Astrocyte of the cerebellum (primary cell): ENCODE data around the gene ZC2HC1C.

Experiments used
- DNase-seq: peaks from one replicate; pipeline ENCODE4 v3.0.0-alpha.2; 2011; ENCODE audit warnings: low read depth
- H3K4me3 ChIP-seq: 2 replicates; pipeline ENCODE4 v1.5.1; 2011; ENCODE audit warnings: mild to moderate bottlenecking, low read depth, low read length, moderate library complexity
- in situ Hi-C: cut with HindIII; loops from 2 replicates; pipeline ENCODE4 v1.10.0; 2017; ENCODE audit warnings: low sequenced_read_pairs
- TF ChIP-seq, protein P1 (sequence below): IDR thresholded peaks from 2 replicates; pipeline ENCODE4 v1.5.1; 2012; ENCODE audit warnings: low read length, low read depth, moderate library complexity, mild to moderate bottlenecking; ENCODE audit errors: missing control alignments

The ZC2HC1C gene

DNA sequence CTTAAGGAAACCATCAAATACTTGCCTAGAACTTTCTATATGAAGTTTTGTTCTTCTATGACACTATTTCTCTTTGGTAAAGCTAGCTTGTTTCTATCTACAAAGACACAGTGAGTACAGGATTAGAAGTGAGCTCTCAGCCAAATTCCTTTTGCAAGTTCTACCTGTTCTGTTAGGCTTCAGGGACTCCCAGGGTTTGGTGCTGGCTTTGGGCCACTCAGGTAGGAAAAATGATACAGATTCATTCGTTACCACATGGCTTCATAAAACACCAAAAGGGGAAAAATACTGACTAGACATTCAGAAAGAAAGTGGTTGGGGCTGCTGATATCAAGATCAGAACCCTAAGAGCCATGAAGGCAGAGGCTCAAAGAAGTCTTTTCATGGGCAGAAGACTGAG is 13.8 kb downstream of the ZC2HC1C start:
- DNase-seq: no peak
- in situ Hi-C loops: loop anchor here (25.0 kb wide), 1 partner anchor 171 kb away; the partner anchor contains the start of gene RPS6KL1
- TF ChIP-seq, protein P1, sequence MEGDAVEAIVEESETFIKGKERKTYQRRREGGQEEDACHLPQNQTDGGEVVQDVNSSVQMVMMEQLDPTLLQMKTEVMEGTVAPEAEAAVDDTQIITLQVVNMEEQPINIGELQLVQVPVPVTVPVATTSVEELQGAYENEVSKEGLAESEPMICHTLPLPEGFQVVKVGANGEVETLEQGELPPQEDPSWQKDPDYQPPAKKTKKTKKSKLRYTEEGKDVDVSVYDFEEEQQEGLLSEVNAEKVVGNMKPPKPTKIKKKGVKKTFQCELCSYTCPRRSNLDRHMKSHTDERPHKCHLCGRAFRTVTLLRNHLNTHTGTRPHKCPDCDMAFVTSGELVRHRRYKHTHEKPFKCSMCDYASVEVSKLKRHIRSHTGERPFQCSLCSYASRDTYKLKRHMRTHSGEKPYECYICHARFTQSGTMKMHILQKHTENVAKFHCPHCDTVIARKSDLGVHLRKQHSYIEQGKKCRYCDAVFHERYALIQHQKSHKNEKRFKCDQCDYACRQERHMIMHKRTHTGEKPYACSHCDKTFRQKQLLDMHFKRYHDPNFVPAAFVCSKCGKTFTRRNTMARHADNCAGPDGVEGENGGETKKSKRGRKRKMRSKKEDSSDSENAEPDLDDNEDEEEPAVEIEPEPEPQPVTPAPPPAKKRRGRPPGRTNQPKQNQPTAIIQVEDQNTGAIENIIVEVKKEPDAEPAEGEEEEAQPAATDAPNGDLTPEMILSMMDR: no peak
- H3K4me3 ChIP-seq: no peak overlapping the region

DNA sequence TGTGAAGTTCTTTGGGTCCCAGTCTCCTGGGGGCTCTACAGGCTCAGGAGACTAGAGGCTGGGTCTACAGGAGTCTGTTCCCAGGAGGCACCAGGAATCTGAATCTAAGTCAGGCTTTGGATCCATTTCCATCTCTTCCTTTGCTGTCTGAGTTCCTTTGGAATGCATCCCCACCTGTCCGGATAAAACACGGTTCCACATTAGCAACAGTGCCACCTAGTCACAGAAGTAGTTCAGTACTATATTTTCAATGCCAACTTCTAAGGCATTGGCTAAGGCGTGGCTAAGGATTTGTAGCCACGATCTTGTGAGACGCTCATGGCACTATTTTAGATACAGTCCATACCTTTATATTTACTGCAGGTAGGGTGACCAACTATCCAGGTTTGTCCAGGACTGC is 15.1 kb downstream of the ZC2HC1C start:
- no peak overlapping the region for H3K4me3 ChIP-seq
- in situ Hi-C loops: loop anchor here (25.0 kb wide), 1 partner anchor 172 kb away; the partner anchor contains the start of gene RPS6KL1
- DNase-seq: no peak
- TF ChIP-seq, protein P1: peak; percentile 11

DNA sequence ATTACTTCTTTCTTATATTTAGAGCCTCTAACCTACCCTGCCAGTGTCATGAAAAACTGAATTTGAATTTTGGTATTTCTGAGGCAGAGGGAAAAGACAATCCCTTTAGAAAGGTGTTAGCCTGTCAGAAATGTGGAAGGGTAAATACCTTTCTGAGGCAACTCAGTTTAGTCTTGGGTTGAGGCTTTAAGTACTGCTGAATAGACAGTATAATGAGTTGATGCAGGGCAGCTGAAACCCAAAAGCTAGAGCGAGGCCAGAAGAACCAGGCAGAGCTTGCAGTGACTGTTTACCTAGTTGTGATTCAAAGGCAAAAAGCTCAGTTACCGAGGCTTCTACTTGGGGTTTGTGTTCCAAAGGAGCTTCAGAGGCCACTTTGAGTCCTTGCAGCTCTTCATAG is 18.7 kb downstream of the ZC2HC1C start:
- no peak for DNase-seq
- TF ChIP-seq, protein P1: no peak
- no peak overlapping the region for H3K4me3 ChIP-seq
- in situ Hi-C loops: loop anchor here (25.0 kb wide), 1 partner anchor 176 kb away; the partner anchor contains the start of gene RPS6KL1

DNA sequence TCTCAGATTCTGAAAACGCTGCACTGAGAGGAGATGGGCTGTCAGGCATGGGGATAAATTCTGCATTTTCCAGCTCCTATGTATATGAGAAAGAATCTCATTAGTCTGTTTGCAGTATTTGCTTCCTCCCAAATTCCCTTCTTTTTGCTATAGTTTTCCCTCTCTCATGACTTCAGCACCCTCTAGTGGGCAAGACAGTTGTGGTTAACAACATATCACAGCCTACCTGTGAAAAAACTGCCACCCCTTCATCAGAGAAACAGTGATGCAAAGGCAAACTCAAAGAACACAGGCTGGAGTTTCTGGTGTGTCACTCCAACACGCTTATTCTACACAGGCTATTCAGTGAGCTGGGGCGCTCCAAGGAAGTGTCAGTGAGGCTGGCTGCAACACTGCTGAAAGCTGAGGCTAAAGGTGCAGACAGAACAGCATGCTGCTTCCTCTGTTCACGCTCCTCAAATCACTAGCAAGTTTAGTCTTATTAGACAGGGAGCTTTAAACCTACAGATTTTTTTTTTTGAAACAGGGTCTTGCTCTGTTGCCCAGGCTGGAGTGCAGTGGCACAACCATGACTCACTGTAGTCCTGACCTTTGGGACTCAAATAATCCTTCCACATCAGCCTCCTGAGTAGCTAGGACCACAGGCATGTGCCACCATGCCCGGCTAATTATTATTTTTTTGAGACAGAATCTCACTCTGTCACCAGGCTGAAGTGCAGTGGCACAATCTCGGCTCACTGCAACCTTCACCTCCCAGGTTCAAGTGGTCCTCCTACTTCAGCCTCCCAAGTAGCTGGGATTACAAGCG is 19.3 kb downstream of the ZC2HC1C start:
- TF ChIP-seq, protein P1: peak; percentile 79
- in situ Hi-C loops: loop anchor here (25.0 kb wide), 1 partner anchor 176 kb away; the partner anchor contains the start of gene RPS6KL1
- no peak overlapping the region for H3K4me3 ChIP-seq
- peak; percentile 53 for DNase-seq

DNA sequence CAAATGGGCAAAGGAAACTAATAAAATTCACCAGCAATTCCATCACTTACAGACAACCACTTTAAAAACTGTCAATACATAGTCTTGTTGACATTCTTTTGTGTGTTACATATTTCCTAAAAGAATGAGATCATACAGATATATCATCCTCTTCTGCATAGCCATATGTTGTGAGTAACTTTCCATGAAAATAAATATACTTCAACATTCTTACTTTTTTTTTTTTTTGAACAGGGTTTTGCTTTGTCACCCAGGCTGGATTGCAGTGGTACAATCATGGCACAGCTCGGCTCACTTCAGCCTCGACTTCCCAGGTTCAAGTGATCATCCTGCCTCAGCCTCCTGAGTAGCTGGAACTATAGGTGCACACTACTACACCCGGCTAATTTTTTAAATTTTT is 20.9 kb downstream of the ZC2HC1C start:
- in situ Hi-C loops: loop anchor here (25.0 kb wide), 1 partner anchor 178 kb away; the partner anchor contains the start of gene RPS6KL1
- TF ChIP-seq, protein P1: no peak
- no peak overlapping the region for H3K4me3 ChIP-seq
- DNase-seq: no peak

DNA sequence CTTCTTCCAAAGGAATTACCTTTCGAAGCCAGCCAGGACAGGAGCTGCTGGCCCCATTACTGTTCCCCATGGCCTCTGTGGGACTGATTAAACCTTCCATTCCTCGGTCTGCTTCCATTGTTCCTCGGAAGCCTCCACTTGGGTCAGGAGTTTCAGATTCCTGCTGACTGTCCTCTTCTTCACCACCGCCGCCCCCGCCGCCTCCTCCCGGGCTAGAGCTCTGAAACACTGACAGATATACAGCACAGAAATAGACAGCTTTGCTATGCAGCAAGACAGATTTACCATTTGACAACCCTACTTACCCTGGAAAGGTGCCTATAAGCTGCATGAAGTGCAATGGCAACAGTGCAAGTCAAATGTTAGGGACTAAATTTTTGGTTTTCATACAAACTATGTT is 21.8 kb downstream of the ZC2HC1C start:
- TF ChIP-seq, protein P1: no peak
- no peak for DNase-seq
- in situ Hi-C loops: loop anchor here (25.0 kb wide), 1 partner anchor 179 kb away; the partner anchor contains the start of gene RPS6KL1
- no peak overlapping the region for H3K4me3 ChIP-seq
